GM18511 (cell line): ENCODE measurements around the gene AP4E1.
"Not testable (repeated sequence)": the region's sequence is repeated elsewhere in the genome, so short reads cannot be mapped to it uniquely, and the experiment has no call there.

Experiments used
- ATAC-seq: cut with Tn5 transposase; IDR thresholded peaks from one replicate; pipeline ENCODE4 v1.9.1; 2021; ENCODE audit warnings: mild to moderate bottlenecking, moderate library complexity; ENCODE audit not compliant: unreplicated experiment

The AP4E1 gene

DNA sequence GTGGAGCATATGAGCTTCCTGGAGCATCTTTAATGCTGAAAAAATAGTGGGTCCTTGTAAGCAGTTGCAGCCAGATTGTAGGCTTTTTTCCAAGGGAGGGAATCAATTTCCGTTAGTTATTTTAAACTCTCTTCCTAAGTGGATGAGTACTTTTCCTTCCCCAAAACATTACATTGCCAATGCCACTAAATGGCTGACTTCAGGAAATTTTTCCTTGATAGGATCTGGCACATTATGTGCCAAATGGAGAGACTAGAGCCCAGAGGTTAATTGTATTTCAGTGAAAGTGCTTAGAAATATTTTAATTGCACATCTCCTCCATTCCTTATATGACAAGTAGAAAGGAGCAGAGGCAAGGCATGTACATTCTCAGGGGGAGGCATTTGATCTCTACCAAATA is 102.7 kb downstream of the AP4E1 start:
- ATAC-seq: no peak

- no peak for ATAC-seq
Measured at GRCh38 chr15:51016615-51017014, 108.1 kb downstream of the AP4E1 start.

DNA sequence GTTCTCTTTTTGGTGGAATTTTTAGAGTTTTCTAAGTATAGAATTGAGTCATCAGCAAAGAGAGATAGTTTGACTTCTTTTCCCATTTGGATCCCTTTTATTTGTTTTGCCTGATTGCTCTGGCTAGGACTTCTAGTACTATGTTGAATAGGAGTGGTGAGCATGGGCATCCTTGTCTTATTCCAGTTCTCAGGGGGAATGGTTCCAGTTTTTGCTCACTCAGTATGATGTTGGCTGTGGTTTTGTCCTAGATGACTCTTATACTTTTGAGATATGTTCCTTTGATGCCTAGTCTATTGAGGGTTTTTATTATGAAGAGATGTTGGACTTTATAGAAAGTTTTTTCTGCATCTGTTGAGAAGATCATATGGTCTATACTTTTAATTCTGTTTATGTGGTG is 113.7 kb downstream of the AP4E1 start:
- no peak for ATAC-seq

DNA sequence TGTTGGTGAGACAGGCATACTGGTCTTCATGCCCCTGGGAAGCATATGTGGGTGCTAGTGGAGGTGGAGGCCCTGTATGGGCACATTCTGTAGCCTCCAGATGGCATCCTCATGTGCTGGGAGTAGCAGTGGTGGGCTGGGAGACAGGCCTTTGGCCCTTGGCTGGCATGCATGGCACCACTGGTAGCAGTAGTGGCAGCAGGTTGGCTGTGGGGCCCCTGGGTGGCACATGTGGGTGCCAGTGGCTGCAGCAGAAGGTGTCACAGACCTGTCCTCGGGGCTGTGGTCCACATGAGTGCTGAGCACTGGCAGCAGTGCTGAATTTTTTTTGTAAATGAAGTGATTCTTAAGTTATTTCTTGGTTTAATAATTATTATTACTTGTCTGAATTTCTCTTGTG is 115.0 kb downstream of the AP4E1 start:
- no peak for ATAC-seq

- no peak for ATAC-seq
Measured at GRCh38 chr15:51024735-51025453, 116.4 kb downstream of the AP4E1 start.

DNA sequence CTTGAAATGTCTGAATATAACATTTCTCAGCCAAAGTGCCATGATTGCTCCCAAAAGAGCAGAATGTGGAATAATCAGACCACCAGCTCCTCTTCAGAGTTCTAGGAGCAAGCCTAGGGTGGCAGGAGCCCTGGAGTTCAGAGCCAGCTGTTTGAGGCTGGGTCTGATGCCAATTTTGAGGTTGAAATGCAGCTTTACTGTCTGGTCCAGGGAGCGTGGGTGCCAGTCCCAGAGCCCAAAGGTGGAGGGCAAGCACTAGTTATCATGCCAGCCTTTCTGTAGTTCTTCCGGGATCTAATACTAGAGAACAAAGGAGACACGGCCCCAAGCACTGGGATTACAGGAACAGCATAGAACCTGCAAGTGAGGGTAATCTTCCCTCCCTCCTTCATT is 117.0 kb downstream of the AP4E1 start:
- ATAC-seq: no peak

GRCh38 chr15:51030649-51031316 is 122.3 kb downstream of the AP4E1 start:
- ATAC-seq: no peak

DNA sequence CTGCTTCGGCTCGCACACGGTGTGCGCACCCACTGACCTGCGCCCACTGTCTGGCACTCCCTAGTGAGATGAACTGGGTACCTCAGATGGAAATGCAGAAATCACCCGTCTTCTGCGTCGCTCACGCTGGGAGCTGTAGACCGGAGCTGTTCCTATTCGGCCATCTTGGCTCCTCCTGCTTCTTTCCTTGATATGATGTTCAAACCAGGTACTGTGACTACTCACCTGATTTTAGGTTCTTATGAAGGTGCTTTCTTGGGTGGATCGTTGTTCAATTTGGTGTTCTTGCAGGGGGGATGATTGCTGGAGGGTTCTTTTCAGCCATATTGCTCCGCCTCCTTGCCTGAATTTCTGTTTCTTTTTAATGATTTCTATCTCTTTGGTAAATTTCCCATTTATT is 129.0 kb downstream of the AP4E1 start:
- not testable (repeated sequence) for ATAC-seq

- no peak for ATAC-seq
Measured at GRCh38 chr15:51038162-51038973, 129.9 kb downstream of the AP4E1 start.

- ATAC-seq: no peak
Measured at GRCh38 chr15:51038974-51039319, 130.5 kb downstream of the AP4E1 start.

DNA sequence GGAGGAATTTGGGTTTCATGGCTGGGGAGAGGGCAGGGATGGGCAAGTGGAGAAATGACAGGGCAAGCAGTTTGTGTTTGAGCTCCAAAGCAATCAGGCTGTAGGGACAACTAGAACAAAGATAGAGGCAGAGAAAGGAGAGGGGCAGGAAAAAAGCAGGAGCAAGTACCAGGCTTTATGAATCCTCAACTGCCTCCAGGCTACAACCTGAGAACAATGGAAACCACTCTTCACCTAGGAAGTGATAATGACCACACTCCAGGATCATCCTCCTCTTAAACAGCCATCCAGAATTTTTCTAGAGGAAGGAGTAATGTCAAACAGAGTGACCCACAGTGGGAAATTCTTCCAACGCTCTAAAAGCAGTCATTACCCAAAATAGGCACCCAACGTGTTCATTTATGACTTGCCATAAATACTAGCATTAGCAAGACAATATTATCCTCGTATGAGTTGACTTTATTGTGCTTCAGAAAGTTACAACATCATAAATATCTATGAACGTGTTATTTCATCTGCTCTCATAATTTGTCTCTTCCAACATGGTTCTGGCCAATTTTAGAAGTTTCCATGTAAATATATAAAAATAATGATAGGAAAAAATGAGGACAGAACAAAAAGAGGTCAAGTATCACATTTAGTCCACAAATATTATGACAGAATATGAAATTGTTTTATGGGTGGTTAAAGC is 135.7 kb downstream of the AP4E1 start:
- no peak for ATAC-seq

DNA sequence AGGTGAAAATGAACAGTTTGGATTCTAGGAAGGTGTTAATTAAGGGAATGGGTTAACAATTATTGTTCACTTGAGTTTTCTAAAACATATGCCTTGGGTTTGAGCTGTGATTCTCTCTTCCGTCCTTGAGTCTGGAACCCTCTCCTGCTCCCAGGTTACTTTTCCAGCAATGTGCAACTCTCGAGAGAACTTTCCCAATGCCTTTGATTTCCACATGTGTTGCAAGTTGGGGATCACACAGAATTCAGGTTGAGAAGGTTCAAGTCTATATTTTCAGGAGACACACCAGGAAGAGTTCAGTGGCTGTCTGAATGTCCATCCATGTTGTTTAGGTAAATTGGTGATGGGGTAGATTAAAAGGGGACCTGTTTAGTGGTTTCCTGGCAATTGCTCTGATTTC is 137.5 kb downstream of the AP4E1 start:
- no peak for ATAC-seq

- no peak for ATAC-seq
Measured at GRCh38 chr15:51046799-51047449, 138.4 kb downstream of the AP4E1 start.

- no peak for ATAC-seq
Measured at GRCh38 chr15:51048308-51048707, 139.8 kb downstream of the AP4E1 start.

DNA sequence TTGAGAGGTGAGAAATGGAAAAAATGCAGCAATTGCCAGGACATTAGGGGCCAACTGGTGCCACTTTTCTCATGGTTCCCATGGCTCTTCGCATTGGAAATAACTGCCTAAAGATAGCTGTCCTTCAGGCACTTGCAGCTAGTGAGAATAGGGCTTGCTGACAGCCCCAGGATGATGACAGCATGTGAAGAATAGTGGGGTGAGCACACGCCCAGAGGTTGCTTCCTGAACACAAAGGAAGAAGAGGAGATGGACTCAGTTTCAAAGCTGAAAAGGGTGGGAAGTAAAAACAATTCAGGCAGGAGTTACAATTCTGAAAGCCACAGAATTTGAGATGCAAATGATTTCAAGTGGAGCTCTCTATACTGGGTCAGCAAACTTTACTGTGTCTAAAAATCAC is 140.6 kb downstream of the AP4E1 start:
- ATAC-seq: no peak

DNA sequence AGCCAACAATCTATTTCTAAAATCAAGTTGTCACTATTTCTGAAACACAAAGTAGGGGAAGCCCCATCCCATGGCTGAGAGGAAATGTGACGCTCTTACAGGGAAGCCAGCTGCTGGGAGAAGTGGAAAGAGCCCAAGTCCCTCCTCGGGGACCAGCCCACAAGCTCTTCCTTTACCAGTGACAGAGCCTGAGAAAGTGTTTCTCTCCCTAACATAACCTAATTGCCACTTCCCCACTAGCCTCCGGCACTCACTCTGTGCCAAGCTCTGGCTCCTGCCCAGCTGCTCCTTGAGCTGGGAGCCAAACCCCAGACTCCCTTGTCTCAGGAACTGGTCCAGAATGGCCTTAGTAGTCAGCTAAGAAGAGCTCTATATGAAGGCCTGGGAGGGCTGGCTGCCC is 143.3 kb downstream of the AP4E1 start:
- no peak for ATAC-seq

- no peak for ATAC-seq
Measured at GRCh38 chr15:51053571-51053970, 145.1 kb downstream of the AP4E1 start.

- ATAC-seq: no peak
Measured at GRCh38 chr15:51054535-51054934, 146.1 kb downstream of the AP4E1 start.
